Activated gamma-delta T cell treated with Interleukin-2 at 50 U/mL for 16 hours (primary cell): ENCODE data around the gene PARP1.
"Not testable (repeated sequence)": the region's sequence is repeated elsewhere in the genome, so short reads cannot be mapped to it uniquely, and the experiment has no call there.

Source experiments
- DNase-seq: peaks from one replicate; pipeline ENCODE4 v3.0.0-alpha.2; 2020

Gene PARP1

GRCh38 chr1:226349081-226349480 lies 58.8 kb downstream of the PARP1 start:
- no peak for DNase-seq

GRCh38 chr1:226344441-226345259 lies 63.2 kb downstream of the PARP1 start:
- no peak for DNase-seq

GRCh38 chr1:226342656-226343055 lies 65.2 kb downstream of the PARP1 start:
- no peak for DNase-seq

- not testable (repeated sequence) for DNase-seq
Measured at GRCh38 chr1:226340111-226340510, 67.8 kb downstream of the PARP1 start.

- DNase-seq: no peak
Measured at GRCh38 chr1:226337276-226337875, 70.5 kb downstream of the PARP1 start.

GRCh38 chr1:226335661-226336060 lies 72.2 kb downstream of the PARP1 start:
- DNase-seq: no peak

- no peak for DNase-seq
Measured at GRCh38 chr1:226332947-226333346, 74.9 kb downstream of the PARP1 start.

- DNase-seq: no peak
Measured at GRCh38 chr1:226329237-226329636, 78.7 kb downstream of the PARP1 start.

GRCh38 chr1:226327761-226328162 lies 80.1 kb downstream of the PARP1 start:
- no peak for DNase-seq

GRCh38 chr1:226325178-226325577 lies 82.7 kb downstream of the PARP1 start:
- DNase-seq: no peak

- no peak for DNase-seq
Measured at GRCh38 chr1:226324479-226324878, 83.4 kb downstream of the PARP1 start.

GRCh38 chr1:226322986-226323385 lies 84.9 kb downstream of the PARP1 start:
- no peak for DNase-seq

GRCh38 chr1:226320930-226321329 lies 87.0 kb downstream of the PARP1 start:
- no peak for DNase-seq

- DNase-seq: no peak
Measured at GRCh38 chr1:226318471-226318870, 89.4 kb downstream of the PARP1 start.

- DNase-seq: no peak
Measured at GRCh38 chr1:226314055-226314454, 93.8 kb downstream of the PARP1 start.

GRCh38 chr1:226312065-226312464 lies 95.8 kb downstream of the PARP1 start:
- no peak for DNase-seq

GRCh38 chr1:226311376-226311775 lies 96.5 kb downstream of the PARP1 start:
- no peak for DNase-seq
